RCC 7860 (cell line): ENCODE results near the gene LAPTM4A.

Experiments
- DNase-seq: peaks from one replicate; pipeline ENCODE4 v3.0.0-alpha.2; 2015; ENCODE audit warnings: low spot score
- FAIRE-seq: peaks from 2 replicates; lab custom pipeline; 2012; peaks lifted over from hg19 to GRCh38; lab: Jason Lieb, UNC

LAPTM4A gene

GRCh38 chr2:19989667-19990415, 61.6 kb downstream of the LAPTM4A start, which contains the start of gene WDR35:
Gene WDR35, minus strand, starts transcription at chr2:19990105. Its CDS starts 90 bp downstream, at chr2:19990015.
- FAIRE-seq: no peak

GRCh38 chr2:19989342-19989666, 62.1 kb downstream of the LAPTM4A start:
- FAIRE-seq: no peak
- no peak for DNase-seq

More at GRCh38 chr2:19989667-19990415, 61.6 kb downstream of the LAPTM4A start, which contains the start of gene WDR35:
- peak; percentile 79 for DNase-seq

GRCh38 chr2:19988600-19988999, 62.8 kb downstream of the LAPTM4A start:
- DNase-seq (no peak), FAIRE-seq (no peak)

GRCh38 chr2:19987936-19988335, 63.5 kb downstream of the LAPTM4A start:
- FAIRE-seq (no peak), DNase-seq (no peak)
